ENCODE data around the gene HTR7.

- TF ChIP-seq, protein P1, sequence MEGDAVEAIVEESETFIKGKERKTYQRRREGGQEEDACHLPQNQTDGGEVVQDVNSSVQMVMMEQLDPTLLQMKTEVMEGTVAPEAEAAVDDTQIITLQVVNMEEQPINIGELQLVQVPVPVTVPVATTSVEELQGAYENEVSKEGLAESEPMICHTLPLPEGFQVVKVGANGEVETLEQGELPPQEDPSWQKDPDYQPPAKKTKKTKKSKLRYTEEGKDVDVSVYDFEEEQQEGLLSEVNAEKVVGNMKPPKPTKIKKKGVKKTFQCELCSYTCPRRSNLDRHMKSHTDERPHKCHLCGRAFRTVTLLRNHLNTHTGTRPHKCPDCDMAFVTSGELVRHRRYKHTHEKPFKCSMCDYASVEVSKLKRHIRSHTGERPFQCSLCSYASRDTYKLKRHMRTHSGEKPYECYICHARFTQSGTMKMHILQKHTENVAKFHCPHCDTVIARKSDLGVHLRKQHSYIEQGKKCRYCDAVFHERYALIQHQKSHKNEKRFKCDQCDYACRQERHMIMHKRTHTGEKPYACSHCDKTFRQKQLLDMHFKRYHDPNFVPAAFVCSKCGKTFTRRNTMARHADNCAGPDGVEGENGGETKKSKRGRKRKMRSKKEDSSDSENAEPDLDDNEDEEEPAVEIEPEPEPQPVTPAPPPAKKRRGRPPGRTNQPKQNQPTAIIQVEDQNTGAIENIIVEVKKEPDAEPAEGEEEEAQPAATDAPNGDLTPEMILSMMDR (IDR thresholded peaks at IDR 0.05; ENCODE audit: poor library complexity), result no peak
- no peak for TF ChIP-seq EZH2 (IDR thresholded peaks at IDR 0.05; ENCODE audit: borderline replicate concordance)
- TF ChIP-seq EZH2phosphoT487 (IDR thresholded peaks at IDR 0.05; ENCODE audit: low read depth, severe bottlenecking, unreplicated experiment), result no peak
These were observed 48.8 kb upstream of the HTR7 start for GRCh38 chr10:90906596-90906995.

Data from hepatocyte (in vitro differentiated cells).